KMS-11 (cell line): ENCODE data around the gene TCP1.

Source experiments
- H2AFZ ChIP-seq: fragments of 200-600 bp; sonication (generic); 2 replicates; pipeline ENCODE4 v1.6.1; 2016; ENCODE audit warnings: antibody characterized with exemption, mixed run types, low read depth
- H3K27ac ChIP-seq: fragments of 200-600 bp; sonication (generic); 2 replicates; pipeline ENCODE4 v1.6.1; 2016; ENCODE audit warnings: mild to moderate bottlenecking, mixed run types
- H3K27me3 ChIP-seq: fragments of 200-600 bp; sonication (generic); 2 replicates; pipeline ENCODE4 v1.6.1; 2017; ENCODE audit warnings: mild to moderate bottlenecking, low read depth, mixed run types, moderate library complexity; ENCODE audit not compliant: insufficient read depth
- H3K36me3 ChIP-seq: fragments of 200-600 bp; sonication (generic); 2 replicates; pipeline ENCODE4 v1.6.1; 2017; ENCODE audit warnings: mild to moderate bottlenecking, mixed run types; ENCODE audit not compliant: insufficient read depth
- H3K4me1 ChIP-seq: fragments of 200-600 bp; sonication (generic); 2 replicates; pipeline ENCODE4 v1.6.1; 2016; ENCODE audit warnings: mild to moderate bottlenecking, low read depth, mixed run types; ENCODE audit not compliant: poor library complexity, severe bottlenecking
- H3K4me2 ChIP-seq: fragments of 200-600 bp; sonication (generic); 2 replicates; pipeline ENCODE4 v1.7.0; 2016; ENCODE audit warnings: mild to moderate bottlenecking, mixed run types
- H3K4me3 ChIP-seq: fragments of 200-600 bp; sonication (generic); IDR thresholded peaks from 2 replicates; pipeline ENCODE4 v1.6.1; 2017; ENCODE audit warnings: low read depth, low read length, mixed read lengths; ENCODE audit not compliant: insufficient read depth
- H3K79me2 ChIP-seq: fragments of 200-600 bp; sonication (generic); 2 replicates; pipeline ENCODE4 v1.6.1; 2016; ENCODE audit warnings: low read depth, mixed run types; ENCODE audit not compliant: insufficient read depth
- H3K9ac ChIP-seq: fragments of 200-600 bp; sonication (generic); 2 replicates; pipeline ENCODE4 v1.6.1; 2016; ENCODE audit warnings: mild to moderate bottlenecking, mixed run types
- H4K20me1 ChIP-seq: fragments of 200-600 bp; sonication (generic); 2 replicates; pipeline ENCODE4 v1.6.1; 2016; ENCODE audit warnings: mild to moderate bottlenecking, mixed run types; ENCODE audit not compliant: insufficient read depth
- TF ChIP-seq, protein P1 (sequence below): fragments of 200-600 bp; sonication (generic); conservative IDR thresholded peaks from 2 replicates; pipeline ENCODE4 v1.6.1; 2017; ENCODE audit warnings: low read depth, mild to moderate bottlenecking, antibody characterized with exemption, low read length, moderate library complexity, mixed read lengths

The TCP1 gene

DNA sequence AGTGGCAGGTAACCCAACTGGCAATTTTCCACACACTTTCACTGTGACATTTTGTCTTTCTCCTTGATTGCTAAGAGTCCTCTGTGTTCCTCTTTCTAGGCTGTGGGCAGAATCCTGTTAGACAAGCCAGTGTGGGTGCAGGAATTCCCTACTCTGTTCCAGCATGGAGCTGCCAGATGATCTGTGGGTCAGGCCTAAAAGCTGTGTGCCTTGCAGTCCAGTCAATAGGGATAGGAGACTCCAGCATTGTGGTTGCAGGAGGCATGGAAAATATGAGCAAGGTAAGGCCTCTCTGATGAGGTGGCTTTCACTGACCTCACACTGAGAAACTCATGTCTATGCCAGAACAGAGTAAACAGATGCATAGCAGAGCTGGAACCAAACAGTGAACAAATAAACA lies 22.5 kb downstream of the TCP1 start:
- Histone ChIP-seq H3K27me3 (no peaks in the 10 kb centered on the region), H4K20me1 (no peaks in the 10 kb centered on the region), H3K79me2 (no peaks in the 10 kb centered on the region), H3K27ac (no peak overlapping the region), H3K4me3 (no peak overlapping the region), H3K4me2 (no peak overlapping the region), H2AFZ (no peak overlapping the region), H3K4me1 (no peaks in the 10 kb centered on the region), H3K9ac (no peak overlapping the region), H3K36me3 (peaks cover 6% of the 10 kb centered on the region; the same call in 1 of the 2 replicates)
- TF ChIP-seq, protein P1, sequence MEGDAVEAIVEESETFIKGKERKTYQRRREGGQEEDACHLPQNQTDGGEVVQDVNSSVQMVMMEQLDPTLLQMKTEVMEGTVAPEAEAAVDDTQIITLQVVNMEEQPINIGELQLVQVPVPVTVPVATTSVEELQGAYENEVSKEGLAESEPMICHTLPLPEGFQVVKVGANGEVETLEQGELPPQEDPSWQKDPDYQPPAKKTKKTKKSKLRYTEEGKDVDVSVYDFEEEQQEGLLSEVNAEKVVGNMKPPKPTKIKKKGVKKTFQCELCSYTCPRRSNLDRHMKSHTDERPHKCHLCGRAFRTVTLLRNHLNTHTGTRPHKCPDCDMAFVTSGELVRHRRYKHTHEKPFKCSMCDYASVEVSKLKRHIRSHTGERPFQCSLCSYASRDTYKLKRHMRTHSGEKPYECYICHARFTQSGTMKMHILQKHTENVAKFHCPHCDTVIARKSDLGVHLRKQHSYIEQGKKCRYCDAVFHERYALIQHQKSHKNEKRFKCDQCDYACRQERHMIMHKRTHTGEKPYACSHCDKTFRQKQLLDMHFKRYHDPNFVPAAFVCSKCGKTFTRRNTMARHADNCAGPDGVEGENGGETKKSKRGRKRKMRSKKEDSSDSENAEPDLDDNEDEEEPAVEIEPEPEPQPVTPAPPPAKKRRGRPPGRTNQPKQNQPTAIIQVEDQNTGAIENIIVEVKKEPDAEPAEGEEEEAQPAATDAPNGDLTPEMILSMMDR, result no peak

DNA sequence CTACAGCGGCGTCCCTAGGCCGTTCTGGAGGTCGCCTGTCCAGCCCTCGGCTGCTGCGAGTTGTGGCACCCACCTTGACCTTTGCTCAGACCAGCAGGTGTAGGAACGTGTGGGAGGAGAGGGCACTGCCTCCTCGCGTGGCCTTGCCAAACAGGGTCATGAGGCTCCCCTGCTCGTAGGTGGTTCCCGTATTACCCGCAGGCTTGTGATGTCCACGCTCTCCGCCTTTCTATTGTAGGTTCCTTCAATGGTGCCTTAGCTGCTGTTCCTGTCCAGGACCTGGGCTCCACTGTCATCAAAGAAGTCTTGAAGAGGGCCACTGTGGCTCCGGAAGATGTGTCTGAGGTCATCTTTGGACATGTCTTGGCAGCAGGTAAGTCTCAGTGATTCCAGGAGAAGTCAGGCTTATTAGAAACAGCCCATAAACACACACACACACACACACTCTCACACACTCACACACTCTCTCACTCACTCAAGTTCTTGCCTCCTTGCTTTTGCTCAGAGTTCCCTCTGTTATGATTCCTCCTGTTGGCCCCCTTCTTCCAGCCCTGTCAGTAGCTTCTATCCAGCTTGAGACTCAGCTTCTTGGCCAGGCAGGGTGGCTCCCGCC lies 26.6 kb downstream of the TCP1 start:
- TF ChIP-seq, protein P1, result no peak
- H3K36me3 ChIP-seq, result no peaks in the 10 kb centered on the region

DNA sequence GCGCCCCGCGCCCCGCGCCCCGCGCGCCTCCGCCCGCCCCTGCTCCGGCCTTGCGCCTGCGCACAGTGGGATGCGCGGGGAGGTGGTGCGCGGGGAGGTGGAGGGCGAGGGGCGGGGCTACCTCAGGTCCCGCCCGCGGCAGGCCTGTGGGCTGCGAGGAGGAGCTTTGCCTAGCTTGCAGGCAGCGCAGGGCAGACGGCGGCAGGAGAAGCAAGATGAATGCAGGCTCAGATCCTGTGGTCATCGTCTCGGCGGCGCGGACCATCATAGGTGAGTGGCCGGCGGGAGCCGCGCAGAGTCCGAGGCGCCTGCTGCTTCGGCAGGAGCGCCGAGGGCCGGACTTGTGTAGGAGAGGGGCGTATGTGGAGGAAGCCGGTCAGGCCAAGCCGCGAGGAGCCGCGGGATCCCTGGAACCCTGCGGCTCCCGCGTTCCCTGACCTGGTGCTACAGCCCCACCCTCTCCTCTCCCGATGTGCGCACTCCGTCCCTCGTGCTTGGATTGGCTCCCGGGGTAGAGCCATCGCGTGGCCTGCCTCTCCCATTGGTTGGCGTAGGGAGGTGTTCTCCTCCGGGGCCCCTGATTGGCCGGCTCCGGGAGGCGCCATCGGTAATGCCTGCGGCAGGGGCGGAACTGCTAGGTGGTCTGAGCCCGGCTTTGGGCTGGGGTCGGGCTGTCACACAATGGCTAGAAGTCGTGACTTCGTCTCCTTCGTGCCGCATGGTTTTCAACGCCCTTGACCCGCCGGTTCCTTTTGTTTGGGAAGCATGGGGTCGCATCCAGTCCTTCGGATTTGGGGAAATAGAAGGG lies 27.3 kb downstream of the TCP1 start, which contains the start of gene ACAT2:
Gene ACAT2, plus strand, starts transcription at position 173 of the 808 bp plus-strand sequence. Its CDS starts 43 bp downstream, at position 216.
- H3K9ac ChIP-seq, result peak within 1 kb of the TSS; percentile 82
- H4K20me1 ChIP-seq, result no peaks in the 10 kb centered on the region
- H3K4me1 ChIP-seq, result peaks cover 13% of the 10 kb centered on the region
- H3K36me3 ChIP-seq, result no peaks in the 10 kb centered on the region
- TF ChIP-seq, protein P1, result no peak
- peak within 1 kb of the TSS; percentile 88 for H3K4me2 ChIP-seq
- H2AFZ ChIP-seq, result peak within 1 kb of the TSS; percentile 95
- H3K4me3 ChIP-seq, result no peak within 1 kb of the TSS
- H3K27ac ChIP-seq, result peak within 1 kb of the TSS; percentile 82
- H3K79me2 ChIP-seq, result no peaks in the 10 kb centered on the region
- no peaks in the 10 kb centered on the region for H3K27me3 ChIP-seq

More for the DNA sequence above, 26.6 kb downstream of the TCP1 start:
- H3K27me3 ChIP-seq, result no peaks in the 10 kb centered on the region
- no peaks in the 10 kb centered on the region for H3K79me2 ChIP-seq
- H3K27ac ChIP-seq, result peak overlapping the region; percentile 40; the same call in 1 of the 2 replicates
- H3K9ac ChIP-seq, result peak overlapping the region; percentile 82; the same call in 1 of the 2 replicates
- no peaks in the 10 kb centered on the region for H4K20me1 ChIP-seq
- peak overlapping the region; percentile 90 for H2AFZ ChIP-seq
- H3K4me3 ChIP-seq, result no peak overlapping the region
- peak overlapping the region; percentile 58 for H3K4me2 ChIP-seq
- H3K4me1 ChIP-seq, result peaks cover 13% of the 10 kb centered on the region

DNA sequence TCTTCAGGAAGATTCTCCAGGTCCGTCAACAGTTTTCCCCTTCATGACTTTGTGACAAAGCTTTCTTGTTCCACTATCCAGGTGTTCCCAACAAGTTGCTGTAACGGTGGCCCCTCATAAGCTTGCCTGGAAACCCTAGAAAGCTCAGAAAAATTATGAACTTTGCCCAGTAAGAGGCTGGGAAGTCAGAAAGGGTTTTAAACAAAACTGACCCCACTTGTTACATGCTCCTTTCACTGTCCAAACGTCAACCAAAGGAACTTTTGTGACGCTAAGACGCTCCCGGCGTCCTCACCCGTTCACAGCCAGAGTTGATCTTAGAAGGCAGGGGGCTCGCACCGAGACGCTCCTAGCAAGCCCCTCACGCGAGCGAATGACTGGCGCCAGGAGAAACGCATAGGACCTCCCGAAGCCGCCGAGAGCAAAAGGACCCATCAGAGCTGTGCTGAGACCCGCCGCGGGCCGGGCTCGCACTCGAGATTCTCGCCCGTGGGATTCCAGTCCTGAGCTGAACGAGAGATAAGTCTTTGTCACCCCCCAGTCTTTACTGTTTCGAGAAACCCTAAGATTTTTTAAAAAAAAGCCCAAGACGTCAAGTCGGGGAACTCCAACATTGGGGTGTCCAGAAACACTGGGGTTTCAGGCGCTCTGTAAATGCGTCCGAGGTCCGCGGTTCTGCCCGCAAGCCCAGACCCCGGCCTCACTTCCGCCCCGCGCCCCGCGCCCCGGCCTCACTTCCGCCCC lies 28.1 kb downstream of the TCP1 start:
- Histone ChIP-seq H3K4me3 (no peak overlapping the region), H3K36me3 (no peaks in the 10 kb centered on the region), H4K20me1 (no peaks in the 10 kb centered on the region), H3K4me1 (peaks cover 13% of the 10 kb centered on the region), H2AFZ (peak overlapping the region; percentile 95), H3K79me2 (no peaks in the 10 kb centered on the region), H3K9ac (peak overlapping the region; percentile 82), H3K27ac (peak overlapping the region; percentile 82), H3K27me3 (no peaks in the 10 kb centered on the region), H3K4me2 (peak overlapping the region; percentile 88)
- TF ChIP-seq, protein P1, result no peak
